Measurements from ENCODE around the gene FBXL17.

Gene FBXL17

DNA sequence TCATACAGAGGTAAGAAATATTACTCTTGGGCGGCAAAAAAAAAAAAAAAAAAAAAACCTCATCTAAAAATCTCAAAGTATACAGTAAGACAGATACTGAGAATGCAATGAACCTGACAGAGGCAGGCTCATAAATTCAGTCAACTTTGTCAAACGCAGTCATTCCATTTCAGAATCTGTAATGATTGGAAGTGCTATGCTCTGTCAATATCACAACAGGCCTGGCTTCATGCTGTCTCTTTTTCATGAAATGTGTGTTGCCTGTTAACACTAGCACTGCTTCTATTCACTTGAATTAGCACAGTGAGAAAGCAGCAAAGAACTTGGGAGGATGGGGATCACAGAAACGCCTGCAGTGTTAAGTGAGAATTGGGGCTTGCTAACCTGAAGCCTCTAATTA is 510.9 kb downstream of the FBXL17 start:
- no peak for TF ChIP-seq ZFX (IDR thresholded peaks at IDR 0.05; ENCODE audit: borderline replicate concordance)
- TF ChIP-seq, protein P1, sequence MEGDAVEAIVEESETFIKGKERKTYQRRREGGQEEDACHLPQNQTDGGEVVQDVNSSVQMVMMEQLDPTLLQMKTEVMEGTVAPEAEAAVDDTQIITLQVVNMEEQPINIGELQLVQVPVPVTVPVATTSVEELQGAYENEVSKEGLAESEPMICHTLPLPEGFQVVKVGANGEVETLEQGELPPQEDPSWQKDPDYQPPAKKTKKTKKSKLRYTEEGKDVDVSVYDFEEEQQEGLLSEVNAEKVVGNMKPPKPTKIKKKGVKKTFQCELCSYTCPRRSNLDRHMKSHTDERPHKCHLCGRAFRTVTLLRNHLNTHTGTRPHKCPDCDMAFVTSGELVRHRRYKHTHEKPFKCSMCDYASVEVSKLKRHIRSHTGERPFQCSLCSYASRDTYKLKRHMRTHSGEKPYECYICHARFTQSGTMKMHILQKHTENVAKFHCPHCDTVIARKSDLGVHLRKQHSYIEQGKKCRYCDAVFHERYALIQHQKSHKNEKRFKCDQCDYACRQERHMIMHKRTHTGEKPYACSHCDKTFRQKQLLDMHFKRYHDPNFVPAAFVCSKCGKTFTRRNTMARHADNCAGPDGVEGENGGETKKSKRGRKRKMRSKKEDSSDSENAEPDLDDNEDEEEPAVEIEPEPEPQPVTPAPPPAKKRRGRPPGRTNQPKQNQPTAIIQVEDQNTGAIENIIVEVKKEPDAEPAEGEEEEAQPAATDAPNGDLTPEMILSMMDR (IDR thresholded peaks at IDR 0.05) = no peak
- no peak overlapping the region for H3K27ac ChIP-seq

DNA sequence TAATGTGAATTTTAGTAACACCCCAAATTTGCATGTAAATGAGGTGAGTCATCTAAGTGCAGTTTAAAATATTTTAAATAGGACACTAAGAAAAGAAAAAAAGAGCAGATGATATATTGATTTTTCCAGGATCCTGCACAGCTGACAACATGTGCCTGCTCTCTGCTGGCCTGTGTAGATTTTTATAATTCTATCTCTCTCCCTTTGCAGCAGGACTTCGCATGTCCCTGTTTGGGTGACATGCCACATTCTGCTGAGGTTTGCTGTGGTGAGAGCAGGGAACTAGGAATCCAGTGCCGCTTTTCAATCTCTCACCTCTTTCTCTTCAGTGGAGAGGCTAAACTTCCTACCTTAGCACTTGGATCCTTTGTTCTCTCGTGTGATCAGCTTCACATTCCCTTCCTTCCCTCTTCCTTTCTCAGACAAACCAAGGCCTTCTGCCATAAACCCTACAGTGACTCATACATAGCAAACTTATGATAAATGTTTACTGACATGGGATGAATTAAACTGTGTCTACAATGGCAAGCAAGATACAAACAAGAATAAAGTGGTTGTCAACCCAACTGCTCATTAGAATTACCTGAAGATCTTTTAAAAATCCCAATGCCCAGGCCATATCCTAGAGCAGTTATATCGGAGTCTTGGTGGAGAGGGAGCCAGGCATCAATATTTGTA is 512.3 kb downstream of the FBXL17 start:
- H3K27ac ChIP-seq = peak overlapping the region; percentile 8; the same call in 1 of the 2 replicates
- no peak for TF ChIP-seq ZFX (IDR thresholded peaks at IDR 0.05; ENCODE audit: borderline replicate concordance)
- TF ChIP-seq, protein P1 (IDR thresholded peaks at IDR 0.05) = no peak

DNA sequence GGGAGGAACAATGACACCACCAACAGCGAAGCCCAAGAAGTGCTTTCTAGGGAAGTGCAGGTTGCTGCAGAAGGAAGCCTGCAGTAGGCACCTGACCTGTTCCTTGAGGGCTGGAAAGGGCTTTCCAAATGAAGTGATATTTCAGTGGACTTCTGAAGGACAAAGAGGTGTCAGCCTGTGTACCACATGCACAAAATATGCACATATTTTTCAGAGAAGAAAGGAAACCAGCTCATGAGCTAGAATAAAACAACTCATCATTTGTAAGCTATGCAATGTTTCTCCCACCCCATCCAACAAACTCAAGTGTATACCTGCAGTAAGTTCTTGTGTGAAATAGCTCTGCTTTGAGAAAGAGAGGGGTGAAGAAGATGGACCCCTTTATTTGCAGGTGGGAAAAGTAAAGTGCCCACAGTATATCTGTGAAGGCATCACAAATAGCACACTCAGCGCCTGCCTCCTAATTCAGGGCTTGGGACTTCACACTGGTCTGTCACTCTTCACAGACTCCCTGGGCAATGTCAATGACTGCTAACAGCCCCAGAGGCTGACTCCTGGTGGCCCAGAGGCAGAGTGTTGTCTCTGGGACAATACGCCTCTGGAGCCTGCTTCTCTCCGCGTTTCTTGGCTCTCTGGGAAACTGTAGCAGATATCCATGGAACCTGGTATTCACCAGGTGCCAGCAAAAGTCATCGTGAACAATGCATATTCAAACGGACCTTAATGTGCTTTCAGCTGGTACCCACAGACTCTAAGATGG is 513.1 kb downstream of the FBXL17 start:
- TF ChIP-seq ZFX (IDR thresholded peaks at IDR 0.05; ENCODE audit: borderline replicate concordance) = no peak
- TF ChIP-seq, protein P1 (IDR thresholded peaks at IDR 0.05) = no peak
- no peak overlapping the region for H3K27ac ChIP-seq

DNA sequence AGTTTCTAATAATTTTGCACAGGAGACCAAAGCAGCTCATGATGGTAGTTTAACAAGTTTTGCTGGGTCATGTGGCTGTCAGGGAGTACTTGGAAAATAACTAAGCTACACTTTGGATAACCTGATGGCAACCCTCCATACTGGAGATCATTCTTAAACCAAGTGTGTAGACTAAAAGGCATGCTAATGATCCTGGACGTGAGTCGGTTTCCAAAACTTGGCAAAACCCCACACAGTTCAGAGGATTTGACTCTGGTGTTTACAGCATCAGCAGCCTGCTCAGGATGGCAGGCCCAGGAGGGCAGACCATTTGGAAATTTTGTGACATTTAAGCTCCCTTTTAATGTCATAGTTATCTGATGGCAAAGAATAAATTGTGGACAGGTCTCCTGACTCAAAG is 514.6 kb downstream of the FBXL17 start:
- H3K27ac ChIP-seq = no peak overlapping the region
- no peak for TF ChIP-seq ZFX (IDR thresholded peaks at IDR 0.05; ENCODE audit: borderline replicate concordance)
- TF ChIP-seq, protein P1 (IDR thresholded peaks at IDR 0.05) = no peak

DNA sequence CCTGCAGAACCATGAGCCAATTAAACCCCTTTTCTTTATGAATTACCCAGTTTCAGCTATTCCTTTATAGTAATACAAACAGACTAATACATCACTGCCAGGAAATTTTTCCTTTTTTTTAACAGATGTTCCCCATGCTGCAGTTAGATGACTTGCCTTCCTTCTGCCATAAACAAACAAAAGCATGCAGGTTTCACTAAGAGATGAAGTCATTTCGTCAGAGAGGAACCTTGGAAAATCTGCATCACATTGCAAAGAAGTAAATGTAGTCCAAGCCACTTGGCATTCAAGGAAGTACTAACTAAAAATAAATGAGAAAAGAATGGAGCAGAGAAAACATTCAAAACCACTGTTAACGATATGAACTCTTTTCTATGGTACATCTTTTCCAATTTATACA is 517.1 kb downstream of the FBXL17 start:
- H3K27ac ChIP-seq = no peak overlapping the region

DNA sequence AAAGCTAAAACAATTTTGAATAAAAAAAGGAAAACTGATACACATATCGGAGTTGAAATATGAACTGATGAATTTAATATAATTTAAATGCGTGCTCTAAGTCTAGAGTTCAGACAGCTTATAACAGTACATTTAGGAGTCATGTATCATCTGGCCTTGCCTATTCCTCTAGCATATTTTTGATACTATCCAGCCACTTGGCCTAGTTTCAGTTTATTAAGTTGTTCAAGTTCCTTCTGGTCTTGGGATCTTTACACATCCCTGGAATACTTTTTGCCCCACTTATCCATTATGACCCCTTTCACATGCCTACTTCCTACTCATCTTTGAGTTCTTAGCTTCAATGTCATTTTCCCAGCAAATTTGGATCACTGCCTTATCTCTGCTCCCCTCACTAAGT is 518.8 kb downstream of the FBXL17 start:
- TF ChIP-seq, protein P1 (IDR thresholded peaks at IDR 0.05) = no peak
- no peak for TF ChIP-seq ZFX (IDR thresholded peaks at IDR 0.05; ENCODE audit: borderline replicate concordance)
- H3K27ac ChIP-seq = no peak overlapping the region

More for the DNA sequence above, 517.1 kb downstream of the FBXL17 start:
- TF ChIP-seq, protein P1 (IDR thresholded peaks at IDR 0.05) = no peak
- TF ChIP-seq ZFX (IDR thresholded peaks at IDR 0.05; ENCODE audit: borderline replicate concordance) = no peak

DNA sequence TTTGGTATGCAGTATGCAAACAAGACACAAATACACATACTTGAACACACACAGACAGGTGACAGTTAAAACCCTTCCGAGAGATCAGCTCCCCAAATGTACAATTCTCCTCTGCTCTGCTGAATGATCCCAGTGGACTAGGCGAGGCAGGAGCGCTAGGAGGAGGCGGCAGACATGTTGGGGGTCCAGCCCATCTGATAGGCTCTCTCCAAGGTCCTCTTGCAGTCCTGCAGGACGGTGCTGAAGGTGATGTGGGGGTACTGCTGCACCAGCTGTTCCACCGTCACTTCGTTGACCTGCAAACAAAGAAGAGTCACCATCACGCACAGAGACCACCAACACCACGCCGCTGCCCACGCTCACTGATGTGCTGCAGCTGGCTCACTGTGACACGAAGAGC is 520.3 kb downstream of the FBXL17 start:
- TF ChIP-seq ZFX (IDR thresholded peaks at IDR 0.05; ENCODE audit: borderline replicate concordance) = no peak
- TF ChIP-seq, protein P1 (IDR thresholded peaks at IDR 0.05) = no peak
- H3K27ac ChIP-seq = no peak overlapping the region

Measured in 22Rv1 (cell line).